ENCODE results near the gene FNDC5.
A peak's percentile ranks its signal among the peaks of the same experiment; 100 is the strongest.

FNDC5 gene

DNA sequence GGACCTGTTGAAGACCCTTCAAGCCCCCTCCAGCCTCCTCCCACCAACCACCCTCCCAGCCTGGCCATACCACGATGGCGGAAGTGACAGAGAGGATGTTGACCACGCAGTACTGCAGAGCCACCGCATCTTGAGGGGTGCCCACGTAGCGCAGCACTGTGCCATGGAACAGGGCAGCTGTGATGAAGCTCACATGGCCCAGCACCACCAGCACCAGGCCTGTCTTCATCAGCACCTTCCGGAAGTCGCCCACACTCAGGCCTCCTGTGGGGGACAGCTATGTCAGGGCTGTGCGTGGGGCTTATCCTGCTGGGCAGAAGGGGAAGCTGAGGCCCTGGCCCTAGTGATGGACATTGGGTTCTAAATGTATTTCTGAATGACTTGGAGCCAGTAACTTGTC is 27.3 kb upstream of the FNDC5 start:
- intact Hi-C loops (cut with DNase I) = no loop called here
- DNase-seq = peak in 2 of 10 donors; percentile 37 to 74

DNA sequence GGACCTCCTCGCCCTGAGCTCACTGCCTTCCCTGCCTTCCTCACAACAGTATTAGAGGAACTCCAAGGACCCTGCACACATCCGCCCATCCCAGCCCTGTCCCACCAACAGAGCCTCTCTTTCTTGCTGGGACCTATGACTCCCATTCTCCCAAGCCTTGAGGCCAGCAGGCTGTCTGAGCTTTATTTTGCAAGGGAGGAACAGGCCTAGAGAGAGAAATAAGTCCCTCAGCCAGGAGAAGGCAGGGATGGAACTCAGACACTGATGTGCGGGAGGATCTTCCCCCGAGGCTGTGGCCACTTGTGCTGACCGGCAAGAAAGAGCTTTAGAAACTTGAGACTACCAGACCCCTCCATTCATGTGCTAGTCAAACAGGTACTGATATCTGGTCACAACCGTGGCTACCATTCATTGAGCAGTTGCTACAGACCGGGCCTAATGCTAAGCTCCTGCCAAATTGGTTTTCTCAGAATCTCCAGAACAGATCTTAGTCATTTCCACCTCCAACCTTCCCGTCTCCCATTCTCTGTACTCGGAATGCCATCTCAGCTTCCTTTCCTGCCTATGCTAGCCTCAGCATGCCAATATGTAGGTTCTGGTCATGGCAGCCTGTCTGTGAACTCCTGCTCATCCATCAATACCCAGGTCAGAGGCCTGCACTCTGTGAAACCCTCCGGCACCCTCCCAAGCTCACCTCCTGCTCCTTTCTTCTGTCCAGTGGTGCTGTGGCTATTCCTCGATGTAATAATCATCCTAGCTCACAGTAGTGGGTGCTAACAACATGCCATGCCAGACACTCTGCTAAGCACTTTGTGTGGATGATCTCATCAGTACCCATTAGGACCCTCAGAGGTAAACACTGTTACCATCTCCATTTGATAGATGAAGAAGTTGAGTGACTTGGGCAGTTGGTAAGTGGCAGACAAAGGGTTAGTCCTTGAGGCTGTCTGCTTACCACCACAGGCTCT is 26.7 kb upstream of the FNDC5 start:
- intact Hi-C loops (cut with DNase I) = no loop called here
- peak in 2 of 10 donors; percentile 40 to 67 for DNase-seq

DNA sequence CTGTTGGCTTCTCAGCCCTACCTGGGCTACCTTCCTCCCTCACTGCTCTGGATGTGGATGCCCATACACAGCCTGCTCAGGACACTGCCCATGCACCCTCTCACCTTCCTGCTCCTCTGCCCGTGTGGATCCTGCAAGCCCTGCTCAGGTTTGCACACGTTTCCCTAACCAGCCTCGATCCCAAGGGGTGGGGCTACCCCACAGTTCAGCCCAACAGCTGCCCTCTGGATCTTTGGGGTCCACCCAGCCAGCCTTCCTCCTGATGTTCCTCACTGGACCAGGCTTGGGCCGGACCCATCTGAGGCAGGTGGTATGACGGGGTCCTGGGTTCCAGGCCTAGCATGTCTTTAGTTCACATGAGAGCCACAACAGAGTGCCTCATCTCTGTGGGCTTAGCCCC is 25.7 kb upstream of the FNDC5 start:
- peak in 2 of 10 donors; percentile 37 to 69 for DNase-seq
- intact Hi-C loops (cut with DNase I) = no loop called here

DNA sequence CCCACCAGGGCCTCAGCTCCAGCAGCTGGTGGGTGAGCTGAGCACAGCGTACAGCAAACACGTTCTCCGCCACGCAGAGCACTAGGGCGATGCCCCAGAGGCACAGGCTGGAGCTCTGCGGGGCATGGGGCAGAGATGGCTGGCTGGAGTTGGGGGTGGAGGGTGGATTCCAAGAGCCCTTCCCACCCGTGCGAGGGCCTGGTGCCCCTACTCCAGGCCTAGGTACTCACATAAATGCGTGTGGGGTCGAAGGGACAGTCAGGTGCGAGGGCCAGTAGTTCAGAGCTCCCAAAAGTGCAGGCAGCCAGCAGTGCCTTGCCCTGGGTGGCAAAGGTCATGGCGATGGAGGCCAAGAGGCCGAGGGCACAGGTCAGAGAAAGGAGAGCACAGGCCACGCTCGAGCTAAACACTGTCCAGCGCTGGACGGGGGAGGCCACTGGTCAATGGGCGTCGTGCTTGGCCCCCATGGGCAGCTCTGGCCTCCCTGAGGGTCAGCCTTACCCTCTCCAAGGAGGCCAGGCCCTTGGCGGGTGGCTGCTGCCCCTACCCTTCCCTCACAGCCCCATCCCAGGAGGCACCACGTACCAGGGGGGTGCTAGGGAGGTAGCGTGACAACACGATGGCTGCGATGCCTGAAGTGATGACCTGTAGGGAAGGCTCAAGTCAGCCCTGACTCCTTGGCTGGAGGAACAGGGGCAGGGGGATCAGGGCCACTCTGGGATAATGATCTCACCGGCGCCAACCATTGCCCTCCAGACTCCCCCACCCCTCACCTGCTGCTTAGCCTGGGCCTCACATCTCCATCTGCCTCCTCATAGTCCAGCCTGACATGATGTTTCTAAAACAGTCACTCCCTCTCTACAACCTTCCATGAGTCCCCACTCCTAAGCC is 24.9 kb upstream of the FNDC5 start:
- DNase-seq = peak in 2 of 10 donors; percentile 48 to 73
- intact Hi-C loops (cut with DNase I) = no loop called here

DNA sequence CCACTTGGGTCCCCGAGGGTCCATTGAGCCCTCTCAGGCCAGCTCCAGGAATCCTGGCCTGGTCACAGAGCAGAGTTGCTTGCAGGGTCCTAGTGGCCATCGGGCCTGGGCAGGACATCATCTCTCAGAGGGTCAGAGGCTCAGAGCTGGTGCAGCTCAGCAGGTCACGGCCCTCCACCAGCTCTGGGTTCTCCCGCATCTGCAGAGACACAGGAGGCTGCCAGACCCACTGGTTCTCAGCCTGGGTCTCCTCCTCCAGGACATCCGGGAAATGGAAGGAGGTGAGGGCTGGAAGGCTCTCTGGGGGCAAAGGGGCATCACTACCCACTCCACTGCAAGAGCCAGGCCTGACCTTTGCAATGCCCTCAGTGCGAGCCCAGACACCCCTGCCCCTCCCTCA is 24.0 kb upstream of the FNDC5 start:
- peak in 1 of 10 donors; percentile 54 for DNase-seq
- intact Hi-C loops (cut with DNase I) = no loop called here

DNA sequence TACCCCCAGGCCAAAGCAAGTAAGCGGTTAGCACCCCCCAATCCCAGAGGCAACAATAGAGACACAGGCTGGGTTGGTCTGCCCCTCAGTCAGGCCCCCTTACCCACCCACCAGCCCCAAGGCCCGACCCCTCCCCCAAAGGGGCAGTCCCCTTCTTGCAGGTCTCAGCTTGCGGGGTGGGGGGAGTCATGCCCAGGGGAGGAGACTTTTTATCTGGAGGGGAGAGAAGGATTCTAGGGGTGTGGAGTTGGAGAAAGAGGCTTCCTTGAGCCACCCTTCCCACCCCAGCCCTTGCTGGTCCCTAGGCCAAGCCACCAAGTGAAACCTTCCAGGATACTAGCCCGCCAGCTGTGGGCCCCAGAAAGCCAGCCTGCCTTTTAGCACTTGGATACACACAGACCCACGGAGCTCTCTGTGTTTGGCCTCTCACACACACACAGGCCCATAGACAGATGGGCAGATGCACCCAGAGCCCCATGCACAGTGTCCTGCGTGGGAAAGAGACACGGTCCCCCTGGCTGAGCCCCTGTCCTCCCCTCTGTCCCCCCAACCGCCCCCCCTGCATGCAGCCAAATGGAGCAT is 23.4 kb upstream of the FNDC5 start:
- intact Hi-C loops (cut with DNase I) = no loop called here
- peak in 1 of 10 donors; percentile 68 for DNase-seq

DNA sequence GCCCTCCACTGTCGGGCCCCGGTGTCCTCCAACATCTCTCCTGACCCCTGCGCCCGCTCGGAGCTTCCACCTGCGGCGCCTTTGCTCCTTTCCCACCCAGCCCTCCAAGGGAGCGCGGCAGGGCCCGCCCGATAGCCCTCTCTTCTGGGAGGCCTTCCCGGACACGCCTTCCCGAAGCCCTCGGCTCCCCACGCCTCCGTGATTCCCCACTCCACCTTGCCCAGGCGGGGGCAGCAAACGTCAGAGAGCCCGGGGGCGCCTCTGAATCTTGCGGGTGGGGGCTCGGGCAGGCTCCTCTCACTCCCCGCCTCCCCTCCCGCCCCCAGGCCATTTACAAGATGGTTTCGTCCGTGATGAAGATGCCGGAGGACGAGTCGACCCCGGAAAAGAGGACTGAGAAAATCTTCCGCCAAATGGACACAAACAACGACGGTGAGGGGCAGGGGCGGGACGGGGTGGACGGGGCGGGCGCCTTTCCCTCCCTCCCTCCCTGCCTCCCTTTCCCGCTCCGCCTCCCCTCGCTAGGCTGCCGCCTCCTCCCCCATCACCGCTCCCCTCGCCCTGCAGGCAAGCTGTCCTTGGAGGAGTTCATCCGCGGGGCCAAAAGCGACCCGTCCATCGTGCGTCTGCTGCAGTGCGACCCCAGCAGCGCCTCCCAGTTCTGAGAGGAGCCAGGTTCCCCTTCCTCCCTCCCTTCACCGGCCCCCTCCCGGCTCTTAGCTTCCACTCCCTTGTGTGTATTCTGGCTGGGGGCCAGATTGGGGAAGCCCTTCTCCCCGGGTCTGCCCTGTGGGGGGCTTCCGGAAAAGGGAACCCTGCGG is 22.7 kb upstream of the FNDC5 start:
- intact Hi-C loops (cut with DNase I) = no loop called here

DNA sequence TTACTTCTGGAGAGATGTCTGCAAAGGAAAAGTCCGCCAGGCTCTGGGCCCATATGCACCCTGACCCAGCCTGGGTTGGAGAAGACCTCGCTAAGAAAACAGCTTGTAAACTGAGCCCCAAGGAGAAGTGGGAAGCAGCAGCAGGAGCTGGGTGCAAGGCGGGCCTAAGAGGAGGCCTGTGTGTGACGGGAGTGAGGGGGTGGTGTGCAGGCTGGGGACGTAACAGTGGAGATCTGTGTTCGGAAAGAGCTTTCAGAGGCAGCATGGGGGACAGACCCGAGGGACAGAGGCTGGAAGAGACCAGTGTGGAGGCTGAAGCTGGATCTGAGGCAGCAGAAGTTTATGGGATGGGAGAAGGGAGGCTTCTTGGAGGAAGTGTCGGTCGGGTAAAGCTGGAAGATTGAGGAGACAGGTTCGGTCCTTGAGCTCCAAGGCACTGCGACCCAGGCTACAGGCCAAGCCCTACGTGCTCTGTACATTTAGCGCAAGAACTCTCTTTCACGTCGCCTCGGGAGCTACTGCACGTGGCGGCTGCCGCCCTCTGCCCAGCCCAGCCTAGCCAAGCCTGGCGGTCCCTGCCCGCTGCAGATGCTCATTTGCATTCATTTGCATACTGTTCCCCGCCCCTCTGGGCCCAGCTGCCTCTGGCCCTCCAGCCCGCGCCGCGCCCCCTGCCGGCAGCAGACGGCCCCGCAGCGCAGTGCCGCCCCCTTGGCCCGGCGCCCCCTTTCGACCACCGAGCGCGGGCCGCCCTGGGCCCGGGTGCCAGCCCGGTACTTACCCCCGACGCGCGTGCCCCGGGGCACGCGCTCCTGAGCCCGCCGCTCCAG is 21.9 kb upstream of the FNDC5 start:
- intact Hi-C loops (cut with DNase I) = no loop called here
- peak; percentile 66 to 98 (median 84) for DNase-seq

More for the DNA sequence above, 22.7 kb upstream of the FNDC5 start:
- peak in 7 of 10 donors; percentile 49 to 91 (median 62) for DNase-seq

DNA sequence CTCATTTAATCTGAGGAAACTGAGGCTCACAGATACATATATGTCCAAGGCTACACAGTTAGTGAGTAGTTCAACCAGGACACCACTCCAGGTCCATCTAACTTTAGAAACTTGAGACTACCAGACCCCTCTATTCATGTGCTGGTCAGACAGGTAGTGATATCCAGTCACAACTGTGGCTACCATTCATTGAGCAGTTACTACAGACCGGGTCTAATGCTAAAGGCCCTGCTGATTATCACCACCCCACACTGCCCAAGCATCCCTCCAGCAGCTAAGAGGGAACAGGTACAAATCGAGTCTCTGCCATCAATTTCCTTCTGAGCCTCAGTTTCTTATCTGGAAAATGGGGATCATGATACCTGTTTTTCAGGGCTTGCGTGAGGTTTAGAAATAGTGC is 20.9 kb upstream of the FNDC5 start:
- intact Hi-C loops (cut with DNase I) = no loop called here
- DNase-seq = no peak

DNA sequence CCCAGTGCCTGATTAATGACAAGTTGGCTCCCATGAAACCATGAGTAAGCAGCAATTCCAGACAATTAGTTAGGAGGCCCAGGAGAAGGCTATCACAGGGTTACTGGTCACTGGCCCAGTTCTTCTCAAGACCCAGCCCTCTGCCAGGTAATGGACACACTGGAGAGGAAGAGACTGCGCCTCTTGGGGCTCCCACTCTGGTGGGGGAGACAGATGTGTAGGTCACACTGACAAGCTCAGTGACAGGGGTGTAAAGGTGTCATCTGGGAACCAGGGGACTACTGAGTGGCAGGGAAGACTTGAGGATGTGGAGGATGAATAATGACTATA is 20.5 kb upstream of the FNDC5 start:
- DNase-seq = no peak
- intact Hi-C loops (cut with DNase I) = no loop called here

DNA sequence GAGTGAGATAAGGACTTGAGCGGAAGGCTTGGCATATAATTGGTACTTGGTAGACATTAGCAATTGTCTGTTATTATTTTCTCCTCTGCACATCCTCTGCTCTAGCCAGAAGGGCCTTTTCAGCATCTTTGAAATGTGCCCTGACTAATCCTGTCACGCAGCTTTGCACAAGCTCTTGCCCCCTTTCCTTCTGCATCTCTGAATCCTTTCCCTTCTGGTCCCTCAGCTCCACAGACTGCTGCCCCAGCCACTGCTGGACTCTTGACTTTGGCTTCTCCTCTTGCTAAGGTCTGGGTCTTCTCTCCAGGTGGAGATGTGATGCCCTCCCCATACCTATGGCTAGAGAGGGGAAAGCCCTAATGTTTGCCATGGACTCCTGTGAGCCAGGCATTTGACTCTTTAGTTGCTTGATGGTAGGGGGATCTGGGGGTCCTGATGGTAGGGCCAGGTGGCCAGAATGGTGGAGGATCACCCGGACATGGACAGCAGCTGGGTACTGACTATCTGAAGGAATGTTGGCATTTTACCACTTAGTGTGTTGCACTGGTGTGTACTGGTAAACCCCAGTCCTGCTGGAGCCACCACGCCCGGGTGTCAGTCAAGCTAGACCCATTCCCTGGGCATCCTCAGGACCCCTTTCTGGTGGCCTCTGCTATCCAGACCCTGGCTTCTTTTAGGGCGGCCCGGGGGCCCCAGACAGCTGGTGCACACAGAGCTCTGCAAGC is 20.0 kb upstream of the FNDC5 start:
- peak in 3 of 10 donors; percentile 62 to 76 (median 63) for DNase-seq
- intact Hi-C loops (cut with DNase I) = no loop called here

DNA sequence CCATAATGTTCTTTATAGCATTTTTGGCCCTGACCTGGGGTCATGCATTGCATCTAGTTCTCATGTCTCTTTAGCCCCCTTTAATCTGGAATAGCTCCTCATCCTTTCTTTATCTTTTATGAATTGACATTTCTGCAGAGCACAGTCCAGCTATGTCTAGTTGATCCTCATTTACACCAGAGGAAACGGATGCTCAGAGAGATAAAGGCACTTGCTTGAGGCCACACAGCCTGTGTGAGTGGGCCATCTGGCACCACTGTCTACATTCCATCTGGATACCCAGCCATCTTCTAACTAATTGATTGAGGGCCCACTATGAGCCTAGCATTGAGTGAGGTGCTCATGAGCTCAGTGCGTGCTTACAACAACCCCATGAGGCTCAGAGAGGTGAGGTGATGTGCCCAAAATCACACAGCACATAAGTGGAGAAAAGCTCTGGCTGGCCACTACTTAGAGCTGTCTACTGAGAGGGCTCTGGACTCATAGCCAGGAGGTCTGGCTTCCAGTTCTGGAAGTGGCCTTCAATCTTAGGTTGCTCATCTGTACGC is 19.1 kb upstream of the FNDC5 start:
- intact Hi-C loops (cut with DNase I) = no loop called here
- peak in 2 of 10 donors; percentile 8 to 22 for DNase-seq

DNA sequence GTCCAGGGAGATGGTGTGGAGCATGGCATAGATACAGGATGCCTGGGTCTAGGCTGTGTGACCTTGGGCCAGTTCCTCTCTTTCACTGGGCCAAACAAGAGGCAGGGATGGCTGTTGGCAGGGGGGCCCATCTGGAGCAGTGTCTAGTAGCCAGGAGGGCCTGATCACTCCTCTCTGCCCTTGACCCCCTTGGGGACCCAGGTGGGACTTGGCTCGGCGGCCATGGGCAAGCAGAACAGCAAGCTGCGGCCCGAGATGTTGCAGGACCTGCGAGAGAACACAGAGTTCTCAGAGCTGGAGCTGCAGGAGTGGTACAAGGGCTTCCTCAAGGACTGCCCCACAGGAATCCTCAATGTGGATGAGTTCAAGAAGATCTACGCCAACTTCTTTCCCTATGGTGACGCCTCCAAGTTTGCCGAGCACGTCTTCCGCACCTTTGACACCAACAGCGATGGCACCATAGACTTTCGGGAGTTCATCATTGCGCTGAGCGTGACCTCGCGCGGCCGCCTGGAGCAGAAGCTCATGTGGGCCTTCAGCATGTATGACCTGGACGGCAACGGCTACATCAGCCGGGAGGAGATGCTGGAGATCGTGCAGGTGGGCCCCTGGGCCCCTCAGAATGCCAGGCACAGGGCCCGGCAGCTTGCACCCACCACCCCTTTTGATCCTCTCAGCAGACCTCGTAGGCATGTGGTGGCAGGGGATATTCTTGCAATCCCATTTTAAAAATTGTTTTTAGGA is 18.1 kb upstream of the FNDC5 start:
- intact Hi-C loops (cut with DNase I) = no loop called here
- DNase-seq = peak in 3 of 10 donors; percentile 60 to 74 (median 73)

DNA sequence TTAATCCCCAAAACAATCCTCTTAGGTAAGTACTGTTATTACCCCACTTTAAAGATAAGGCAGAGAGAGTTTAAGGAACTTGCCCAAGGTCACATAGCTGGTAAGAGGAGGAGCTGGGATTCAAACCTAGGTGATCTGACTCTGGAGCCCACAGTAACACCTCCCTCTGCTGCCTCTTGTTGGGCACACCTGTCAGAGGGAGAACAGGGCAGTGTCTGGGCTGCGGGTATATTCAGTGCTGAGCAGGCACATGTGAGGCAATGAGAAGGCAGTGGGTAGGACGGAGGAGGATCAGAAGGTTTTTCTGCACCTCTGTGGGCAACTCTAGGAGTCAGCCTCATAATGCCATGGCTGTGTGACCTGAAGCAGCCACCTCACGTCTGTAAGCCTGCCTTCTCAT is 17.4 kb upstream of the FNDC5 start:
- DNase-seq = peak in 3 of 10 donors; percentile 21 to 67 (median 29)
- intact Hi-C loops (cut with DNase I) = no loop called here

DNA sequence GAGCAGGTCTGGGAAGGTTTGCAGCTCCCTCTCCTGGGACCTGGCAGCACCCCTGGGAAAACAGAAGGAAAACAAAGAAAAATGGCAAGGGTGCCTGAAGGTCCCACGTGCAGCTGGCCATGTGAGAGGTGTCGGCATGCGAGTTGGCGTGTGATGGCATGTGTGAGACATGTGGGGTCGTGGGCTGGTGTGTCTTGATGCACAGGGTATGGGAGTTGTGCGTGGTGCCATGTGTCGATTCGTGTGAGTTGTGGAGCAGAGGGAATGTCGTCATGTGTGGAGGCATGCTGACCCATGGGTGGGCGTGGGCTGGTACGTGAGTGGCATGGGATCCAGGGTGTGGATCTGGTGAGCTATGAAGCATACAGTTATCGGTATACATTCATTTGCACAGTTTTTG is 16.9 kb upstream of the FNDC5 start:
- DNase-seq = peak in 3 of 10 donors; percentile 45 to 87 (median 77)
- intact Hi-C loops (cut with DNase I) = no loop called here

DNA sequence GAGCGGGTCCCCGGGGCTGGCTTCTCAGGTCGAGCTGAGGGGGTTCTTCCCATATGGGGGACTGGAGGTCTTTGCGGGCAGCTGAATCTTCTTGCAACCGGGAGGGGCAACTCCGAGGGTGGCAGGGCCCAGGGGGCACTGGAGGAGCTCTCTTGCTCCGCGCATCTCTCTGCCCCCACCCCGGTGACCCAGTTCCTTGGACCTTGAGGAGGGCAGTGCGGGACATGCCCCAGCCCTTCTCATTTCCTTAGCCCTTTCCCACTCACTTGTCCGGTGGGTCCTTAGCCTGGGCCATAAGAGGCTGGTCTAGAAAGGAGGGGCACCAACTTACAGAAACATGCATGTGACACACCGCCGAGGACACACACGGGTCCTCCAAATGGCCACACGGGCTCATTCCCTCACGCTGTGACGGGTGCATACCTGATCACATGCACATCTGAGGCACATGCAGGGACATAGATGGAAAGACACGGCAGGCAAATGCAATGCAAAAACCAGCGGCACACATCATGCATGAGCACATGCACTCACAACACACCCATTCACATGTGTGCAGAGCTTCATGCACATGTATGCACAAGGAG is 16.2 kb upstream of the FNDC5 start:
- DNase-seq = peak in 4 of 10 donors; percentile 55 to 89 (median 78)
- intact Hi-C loops (cut with DNase I) = no loop called here

Data from posterior cingulate gyrus (tissue), 11 donors.